ENCODE data around the gene CASP10.

GRCh38 chr2:201269764-201270163 is 86.8 kb downstream of the CASP10 start:
- TF ChIP-seq, protein P1, sequence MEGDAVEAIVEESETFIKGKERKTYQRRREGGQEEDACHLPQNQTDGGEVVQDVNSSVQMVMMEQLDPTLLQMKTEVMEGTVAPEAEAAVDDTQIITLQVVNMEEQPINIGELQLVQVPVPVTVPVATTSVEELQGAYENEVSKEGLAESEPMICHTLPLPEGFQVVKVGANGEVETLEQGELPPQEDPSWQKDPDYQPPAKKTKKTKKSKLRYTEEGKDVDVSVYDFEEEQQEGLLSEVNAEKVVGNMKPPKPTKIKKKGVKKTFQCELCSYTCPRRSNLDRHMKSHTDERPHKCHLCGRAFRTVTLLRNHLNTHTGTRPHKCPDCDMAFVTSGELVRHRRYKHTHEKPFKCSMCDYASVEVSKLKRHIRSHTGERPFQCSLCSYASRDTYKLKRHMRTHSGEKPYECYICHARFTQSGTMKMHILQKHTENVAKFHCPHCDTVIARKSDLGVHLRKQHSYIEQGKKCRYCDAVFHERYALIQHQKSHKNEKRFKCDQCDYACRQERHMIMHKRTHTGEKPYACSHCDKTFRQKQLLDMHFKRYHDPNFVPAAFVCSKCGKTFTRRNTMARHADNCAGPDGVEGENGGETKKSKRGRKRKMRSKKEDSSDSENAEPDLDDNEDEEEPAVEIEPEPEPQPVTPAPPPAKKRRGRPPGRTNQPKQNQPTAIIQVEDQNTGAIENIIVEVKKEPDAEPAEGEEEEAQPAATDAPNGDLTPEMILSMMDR (IDR thresholded peaks at IDR 0.05; ENCODE audit: poor library complexity), result no peak
- TF ChIP-seq EZH2 (IDR thresholded peaks at IDR 0.05; ENCODE audit: borderline replicate concordance), result no peak
- TF ChIP-seq EZH2phosphoT487 (IDR thresholded peaks at IDR 0.05; ENCODE audit: low read depth, severe bottlenecking, unreplicated experiment), result no peak
